Sigmoid colon (tissue), 4 donors: Measurements from ENCODE around the gene DIRAS1.

Experiments used
- CTCF ChIP-seq, 4 experiments: fragments of 450-650 bp in 3 of 4; fragments of 200-600 bp in 1 of 4; IDR thresholded peaks; one replicate each; pipeline ENCODE4 v1.5.1; 2016 to 2019; ENCODE audit warnings: antibody characterized with exemption in 4 of 4, mild to moderate bottlenecking in 3 of 4, moderate library complexity in 2 of 4
- EP300 ChIP-seq, 4 donors: sonication (generic); formaldehyde crosslinking; IDR thresholded peaks; one replicate each; pipeline ENCODE4 v1.6.1; 2017; ENCODE audit warnings: antibody characterized with exemption in 4 of 4
- POLR2A ChIP-seq, 2 donors: fragments of 450-650 bp; IDR thresholded peaks; one replicate each; pipeline ENCODE4 v1.6.1; 2016; ENCODE audit warnings: antibody characterized with exemption in 2 of 2, mild to moderate bottlenecking in 2 of 2, moderate library complexity in 2 of 2
- POLR2AphosphoS5 ChIP-seq, 4 donors: sonication (generic); formaldehyde crosslinking; IDR thresholded peaks; one replicate each; pipeline ENCODE4 v1.6.1; 2017; ENCODE audit warnings: antibody characterized with exemption in 4 of 4

GRCh38 chr19:2767688-2768087, 46.5 kb upstream of the DIRAS1 start:
- TF ChIP-seq CTCF (IDR thresholded peaks at IDR 0.05) (no peak), POLR2A (IDR thresholded peaks at IDR 0.05) (no peak), POLR2AphosphoS5 (IDR thresholded peaks at IDR 0.05) (no peak), EP300 (IDR thresholded peaks at IDR 0.05) (no peak)
